UCSD-AML1 (cell line): Measurements from ENCODE around the gene GATA1.

Source experiments
- DNase-seq: peaks from one replicate; lab custom pipeline; 2025; ENCODE audit not compliant: unreplicated experiment; lab: John Stamatoyannopoulos, UW

GATA1 gene

GRCh38 chrX:48786341-48786800 lies at the start of gene GATA1:
TSS of gene GATA1 (plus strand) at chrX:48786590. CDS start at chrX:48791110, 4,520 bp downstream.
- peak; percentile 45 for DNase-seq

GRCh38 chrX:48736878-48737212 lies 49.5 kb upstream of the GATA1 start:
- no peak for DNase-seq

- DNase-seq: peak; percentile 89
Measured at GRCh38 chrX:48737213-48737938, 49.0 kb upstream of the GATA1 start.

GRCh38 chrX:48737940-48738339 lies 48.5 kb upstream of the GATA1 start:
- DNase-seq: no peak

GRCh38 chrX:48741834-48742233 lies 44.6 kb upstream of the GATA1 start:
- no peak for DNase-seq

GRCh38 chrX:48745222-48745621 lies 41.2 kb upstream of the GATA1 start:
- DNase-seq: no peak

- DNase-seq: no peak
Measured at GRCh38 chrX:48747415-48748016, 38.9 kb upstream of the GATA1 start.

- DNase-seq: no peak
Measured at GRCh38 chrX:48749182-48749581, 37.2 kb upstream of the GATA1 start.

- DNase-seq: no peak
Measured at GRCh38 chrX:48751343-48751742, 35.0 kb upstream of the GATA1 start.

- DNase-seq: no peak
Measured at GRCh38 chrX:48752498-48752897, 33.9 kb upstream of the GATA1 start.

- no peak for DNase-seq
Measured at GRCh38 chrX:48753708-48754228, 32.6 kb upstream of the GATA1 start.

GRCh38 chrX:48754238-48754637 lies 32.2 kb upstream of the GATA1 start:
- no peak for DNase-seq

- peak; percentile 27 for DNase-seq
Measured at GRCh38 chrX:48761674-48762471, 24.5 kb upstream of the GATA1 start, which contains the start of gene GLOD5. TSS of gene GLOD5 (plus strand) at chrX:48761747. CDS start at chrX:48761791, 44 bp downstream.

- no peak for DNase-seq
Measured at GRCh38 chrX:48769230-48769629, 17.2 kb upstream of the GATA1 start.

- DNase-seq: no peak
Measured at GRCh38 chrX:48770296-48770695, 16.1 kb upstream of the GATA1 start.

GRCh38 chrX:48772602-48773001 lies 13.8 kb upstream of the GATA1 start:
- no peak for DNase-seq

- DNase-seq: no peak
Measured at GRCh38 chrX:48776818-48777439, 9.5 kb upstream of the GATA1 start.

GRCh38 chrX:48779399-48779798 lies 7.0 kb upstream of the GATA1 start:
- DNase-seq: no peak

- DNase-seq: no peak
Measured at GRCh38 chrX:48781705-48782104, 4.7 kb upstream of the GATA1 start.

- no peak for DNase-seq
Measured at GRCh38 chrX:48782216-48782615, 4.2 kb upstream of the GATA1 start.

GRCh38 chrX:48782795-48783194 lies 3.6 kb upstream of the GATA1 start:
- peak; percentile 24 for DNase-seq
